GM12874 (cell line): ENCODE data around the gene ANO4.

ENCODE experiments used
- TF ChIP-seq, protein P1 (sequence below): IDR thresholded peaks from 2 replicates; pipeline ENCODE4 v1.5.1; 2011; ENCODE audit warnings: low read depth, mild to moderate bottlenecking, control low read depth, low read length, moderate library complexity; ENCODE audit not compliant: insufficient read depth

Gene ANO4

DNA sequence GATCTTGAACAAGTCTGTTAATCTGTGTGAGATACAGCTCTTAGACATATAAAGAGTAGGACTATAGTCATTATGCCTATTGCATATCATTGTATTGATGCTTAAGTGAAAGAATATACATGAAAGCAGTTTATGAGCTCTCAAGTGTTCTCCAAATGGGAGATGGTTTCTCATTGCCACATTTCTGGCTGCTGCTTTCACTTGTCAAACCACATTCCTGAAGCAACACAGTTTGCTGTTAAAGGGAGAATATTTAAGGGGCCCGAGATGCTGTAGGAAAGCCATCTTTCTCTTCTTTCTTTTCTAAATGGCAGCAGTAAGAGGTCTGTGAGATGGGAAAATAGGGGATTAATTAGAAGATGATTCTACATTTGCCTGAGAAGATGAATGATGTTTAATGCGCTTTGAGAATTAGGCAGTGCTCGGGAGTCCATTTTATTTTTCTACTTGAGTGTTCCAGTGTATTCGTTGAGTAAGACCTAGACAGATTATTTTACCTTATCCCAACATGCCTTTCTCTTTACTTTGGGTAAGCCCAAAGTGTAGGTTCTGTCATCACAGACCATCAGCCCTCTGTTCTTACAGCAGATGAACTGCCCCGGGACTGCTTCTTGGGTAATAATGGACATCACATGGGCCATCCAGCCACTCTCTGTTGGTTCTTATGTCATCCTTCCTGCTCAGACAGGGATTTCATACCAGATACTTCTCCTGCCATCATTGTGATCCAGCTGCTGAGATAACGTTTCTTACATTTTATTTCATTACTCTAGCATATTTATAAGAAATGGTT is 35.6 kb downstream of the ANO4 start:
- TF ChIP-seq, protein P1, sequence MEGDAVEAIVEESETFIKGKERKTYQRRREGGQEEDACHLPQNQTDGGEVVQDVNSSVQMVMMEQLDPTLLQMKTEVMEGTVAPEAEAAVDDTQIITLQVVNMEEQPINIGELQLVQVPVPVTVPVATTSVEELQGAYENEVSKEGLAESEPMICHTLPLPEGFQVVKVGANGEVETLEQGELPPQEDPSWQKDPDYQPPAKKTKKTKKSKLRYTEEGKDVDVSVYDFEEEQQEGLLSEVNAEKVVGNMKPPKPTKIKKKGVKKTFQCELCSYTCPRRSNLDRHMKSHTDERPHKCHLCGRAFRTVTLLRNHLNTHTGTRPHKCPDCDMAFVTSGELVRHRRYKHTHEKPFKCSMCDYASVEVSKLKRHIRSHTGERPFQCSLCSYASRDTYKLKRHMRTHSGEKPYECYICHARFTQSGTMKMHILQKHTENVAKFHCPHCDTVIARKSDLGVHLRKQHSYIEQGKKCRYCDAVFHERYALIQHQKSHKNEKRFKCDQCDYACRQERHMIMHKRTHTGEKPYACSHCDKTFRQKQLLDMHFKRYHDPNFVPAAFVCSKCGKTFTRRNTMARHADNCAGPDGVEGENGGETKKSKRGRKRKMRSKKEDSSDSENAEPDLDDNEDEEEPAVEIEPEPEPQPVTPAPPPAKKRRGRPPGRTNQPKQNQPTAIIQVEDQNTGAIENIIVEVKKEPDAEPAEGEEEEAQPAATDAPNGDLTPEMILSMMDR: no peak

DNA sequence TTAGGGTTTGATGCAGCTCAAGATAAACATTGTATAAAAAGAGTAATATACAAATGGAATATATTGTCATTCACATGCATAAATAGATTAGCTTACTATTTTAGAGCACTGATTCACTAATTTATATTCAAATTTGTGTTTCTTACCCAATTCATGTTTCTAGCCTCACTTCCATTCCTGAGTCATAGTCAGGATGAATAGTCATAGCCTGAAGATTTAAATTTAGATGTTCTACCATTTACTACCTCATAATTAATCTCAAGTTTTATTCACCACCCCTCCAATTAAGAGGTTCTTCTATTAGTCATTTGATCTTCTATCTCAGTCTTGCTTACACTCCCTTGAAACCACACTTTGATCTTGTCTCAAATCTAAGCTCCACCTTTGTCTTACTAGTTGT is 38.7 kb downstream of the ANO4 start:
- TF ChIP-seq, protein P1: no peak

- TF ChIP-seq, protein P1: no peak
These were observed 46.2 kb downstream of the ANO4 start for GRCh38 chr12:100840748-100841147.

GRCh38 chr12:100842156-100842555 is 47.6 kb downstream of the ANO4 start:
- TF ChIP-seq, protein P1: no peak

DNA sequence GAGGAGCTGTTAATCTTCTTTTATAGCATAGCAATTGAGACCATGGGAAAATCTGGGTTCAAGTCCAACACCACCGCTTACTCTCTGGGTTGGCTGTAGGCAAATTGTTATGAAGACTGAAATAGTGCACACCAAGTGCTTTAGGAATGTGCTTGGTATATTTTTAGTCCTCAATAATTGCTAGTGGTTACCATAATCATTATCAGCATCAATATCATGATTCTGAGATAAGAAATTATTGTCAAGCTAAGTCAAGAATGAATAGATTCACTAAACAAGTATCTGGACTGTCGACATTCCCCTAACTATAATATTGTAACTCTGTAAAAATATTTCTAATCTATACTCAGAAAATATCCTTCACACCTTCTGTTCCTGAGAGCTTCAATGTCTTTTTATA is 48.5 kb downstream of the ANO4 start:
- TF ChIP-seq, protein P1: no peak

- TF ChIP-seq, protein P1: no peak
These were observed 50.5 kb downstream of the ANO4 start for GRCh38 chr12:100845095-100845494.

GRCh38 chr12:100851637-100852036 is 57.1 kb downstream of the ANO4 start:
- TF ChIP-seq, protein P1: no peak
